Activated CD8-positive, alpha-beta memory T cell treated with anti-CD3 and anti-CD28 coated beads for 4 hours (primary cell): Measurements from ENCODE around the gene PRSS22.

Experiments
- DNase-seq, 2 donors: peaks; one replicate each; pipeline ENCODE4 v3.0.0-alpha.2; 2020; ENCODE audit warnings: low read depth in 2 of 2

PRSS22 gene

DNA sequence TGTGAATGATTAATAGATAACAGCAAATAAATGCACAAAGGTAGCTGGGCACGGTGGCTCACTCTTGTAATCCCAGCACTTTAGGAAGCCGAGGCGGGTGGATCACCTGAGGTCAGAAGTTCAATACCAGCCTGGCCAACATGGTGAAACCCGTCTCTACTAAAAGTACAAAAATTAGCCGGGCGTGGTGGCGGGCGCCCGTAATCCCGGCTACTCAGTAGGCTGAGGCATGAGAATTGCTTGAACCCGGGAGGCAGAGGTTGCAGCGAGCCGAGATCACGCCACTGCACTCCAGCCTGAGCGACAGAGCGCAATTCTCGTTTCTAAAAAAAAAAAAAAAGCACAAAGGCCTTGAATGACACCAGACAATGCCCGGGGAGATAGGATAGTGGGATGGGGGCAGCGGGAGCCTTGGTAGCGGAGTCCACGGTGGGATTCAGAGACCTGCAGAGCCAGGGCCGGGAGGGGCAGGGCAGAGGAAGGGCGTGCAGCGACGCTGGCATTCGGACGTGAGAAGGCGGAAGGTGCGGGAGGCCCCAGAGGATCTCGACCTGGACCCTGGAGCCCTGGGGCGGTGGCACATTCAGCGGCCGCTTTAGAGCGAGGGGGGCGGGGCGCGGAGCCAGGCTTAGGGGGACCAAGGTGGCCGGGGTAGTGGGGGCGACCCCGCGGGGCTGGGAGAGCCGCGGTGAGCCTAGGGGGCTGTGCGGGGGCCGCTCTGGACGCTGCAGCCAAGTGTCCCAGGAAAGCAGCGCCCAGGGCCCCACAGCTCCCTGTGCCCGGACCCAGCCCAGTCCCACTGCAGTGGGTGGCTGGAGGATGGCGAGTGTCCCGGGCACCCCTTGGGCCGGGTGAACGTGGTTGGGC is 24.0 kb upstream of the PRSS22 start:
- DNase-seq = no peak

DNA sequence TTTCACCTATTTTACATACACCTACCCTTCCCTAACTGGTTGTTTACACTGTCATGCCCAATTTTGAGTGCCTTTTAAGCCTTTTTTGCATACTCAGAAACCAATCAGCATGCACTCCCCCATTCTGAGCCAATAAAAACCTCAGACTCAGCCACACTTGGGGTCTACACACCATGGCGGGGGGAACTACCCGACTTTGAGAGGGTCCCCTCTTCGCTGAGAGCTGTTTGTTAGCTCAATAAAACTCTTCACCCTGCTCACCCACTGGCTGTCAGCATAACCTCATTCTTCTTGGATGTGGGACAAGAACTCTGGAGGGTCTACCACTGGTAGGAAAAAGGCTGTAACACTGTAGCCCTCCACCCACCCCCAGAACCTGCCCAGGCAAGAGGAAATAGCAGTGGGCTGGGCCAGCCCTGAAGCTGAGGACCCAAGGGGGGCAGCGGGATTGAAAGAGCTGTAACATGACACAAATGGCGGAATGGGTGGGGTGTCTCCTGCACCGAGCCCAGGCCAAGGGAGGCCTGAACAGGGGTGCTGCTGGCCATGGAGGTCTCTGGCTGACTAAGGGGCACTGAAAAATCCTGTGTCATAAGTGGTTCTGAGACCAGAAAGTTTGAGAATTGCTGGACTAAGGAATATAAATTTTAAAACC is 22.0 kb upstream of the PRSS22 start:
- DNase-seq = no peak

DNA sequence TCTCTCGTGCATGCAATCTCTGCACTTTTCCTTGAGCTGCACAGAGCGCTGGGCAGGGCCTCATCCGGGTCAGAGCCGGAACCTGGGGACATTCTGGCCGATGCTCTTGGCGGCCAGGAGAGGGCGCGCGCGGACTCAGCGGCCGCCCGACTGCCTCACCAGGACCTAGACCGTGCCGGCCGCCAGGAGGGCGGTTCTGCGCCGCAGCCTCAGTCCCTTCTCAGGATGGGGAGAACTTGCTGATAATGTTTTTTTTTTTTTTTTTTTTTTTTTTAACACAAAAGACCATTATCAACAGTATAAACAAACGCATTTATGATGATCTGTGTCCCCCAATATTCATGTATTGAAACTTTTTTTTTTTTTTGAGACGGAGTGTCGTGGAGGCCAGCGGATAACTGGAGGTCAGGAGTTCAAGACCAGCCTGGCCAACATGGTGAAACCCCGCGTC is 17.0 kb upstream of the PRSS22 start:
- DNase-seq = peak in 1 of 2 donors; percentile 28

DNA sequence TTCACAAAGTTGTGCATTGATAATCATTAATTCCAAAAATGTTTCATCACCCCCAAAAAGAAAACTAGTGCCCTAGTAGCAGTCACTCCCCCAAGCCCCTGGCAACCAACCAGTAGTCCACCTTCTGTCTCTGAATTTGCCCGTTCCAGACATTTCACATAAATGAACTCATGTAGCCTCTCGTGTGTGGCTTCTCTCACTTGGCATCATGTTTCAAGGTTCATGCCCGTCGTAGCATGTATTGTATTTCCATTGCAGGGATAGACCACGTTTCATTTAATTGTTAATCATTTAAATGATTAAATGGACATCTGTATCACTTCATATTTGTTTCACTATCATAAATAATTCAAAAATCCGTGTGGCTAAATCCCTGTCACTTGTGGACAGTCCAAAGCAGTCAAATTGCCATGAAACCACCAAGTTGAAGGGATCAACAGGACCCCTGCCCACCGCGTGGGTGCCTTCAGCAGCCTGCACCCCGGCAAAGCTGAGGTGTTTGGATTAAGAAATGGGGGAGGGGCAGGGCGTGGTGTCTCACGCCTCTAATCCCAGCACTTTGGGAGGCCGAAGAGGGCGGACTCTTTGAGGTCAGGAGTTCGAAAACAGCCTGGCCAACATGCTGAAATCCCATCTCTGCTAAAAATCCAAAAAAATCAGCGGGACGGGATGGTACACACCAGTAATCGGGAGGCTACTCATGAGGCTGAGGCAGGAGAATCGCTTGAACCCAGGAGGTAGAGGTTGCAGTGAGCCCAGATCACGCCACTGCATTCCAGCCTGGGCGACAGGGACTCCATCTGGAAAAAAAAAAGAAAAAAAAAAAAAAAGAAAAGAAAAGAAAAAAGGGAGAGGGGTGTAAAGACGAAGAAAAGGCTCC is 16.3 kb upstream of the PRSS22 start:
- DNase-seq = no peak

DNA sequence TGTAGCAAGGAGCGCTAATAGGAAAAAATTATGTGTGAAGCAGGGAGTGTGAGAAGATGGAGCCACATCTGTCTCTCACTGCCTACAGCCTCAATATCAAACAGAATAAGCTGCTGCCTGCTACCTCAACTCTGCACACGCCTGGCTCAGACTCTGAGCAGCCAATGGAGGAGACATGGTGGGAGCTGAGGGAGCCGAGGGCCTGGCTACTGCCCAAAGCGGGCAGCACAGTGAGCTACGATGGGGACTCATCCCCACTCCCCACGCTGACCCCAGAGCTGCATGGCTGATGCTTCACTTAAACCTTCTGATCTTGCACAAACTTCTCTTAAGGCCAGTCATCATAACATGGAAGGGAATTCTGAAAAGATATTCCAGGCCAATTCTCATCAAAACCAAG is 14.0 kb upstream of the PRSS22 start:
- DNase-seq = no peak

DNA sequence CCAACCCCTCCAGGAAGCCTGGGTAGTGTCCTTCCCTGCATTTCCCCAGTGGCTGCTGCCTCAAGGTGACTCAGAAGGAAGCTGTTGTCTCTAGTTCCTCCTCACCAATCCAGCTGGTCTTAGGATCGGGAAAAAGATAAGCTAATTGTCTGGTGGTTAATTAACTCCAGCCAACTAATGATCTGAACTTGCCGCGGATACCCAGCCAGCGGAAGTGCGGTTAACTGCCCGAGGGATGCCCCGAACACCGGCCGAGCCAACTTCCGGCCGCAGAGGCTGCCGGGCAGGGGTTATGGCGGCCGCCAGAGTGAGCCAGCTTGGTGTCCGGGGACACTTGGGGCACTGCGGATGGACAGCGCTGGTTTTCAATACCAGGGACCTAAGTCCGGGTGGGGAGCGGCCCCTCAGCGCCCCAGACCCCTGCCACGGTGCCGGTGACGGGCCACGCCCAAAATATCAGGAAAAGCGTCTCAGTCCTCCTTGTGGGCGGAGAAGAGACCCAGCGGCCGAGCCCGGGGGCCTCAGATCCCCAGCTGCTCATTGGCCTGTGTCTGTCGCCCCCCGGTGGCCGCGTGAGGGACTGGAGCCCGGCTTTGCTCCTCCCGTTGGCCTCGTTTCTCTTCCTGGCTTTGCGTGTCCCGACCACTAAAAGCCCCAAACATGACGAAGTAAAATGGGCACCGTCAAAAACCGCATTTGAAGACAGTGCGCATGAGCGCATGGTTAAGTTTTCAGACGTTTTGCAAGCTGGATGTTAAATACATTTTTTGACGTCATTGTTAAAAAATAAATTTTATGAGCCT is 10.2 kb upstream of the PRSS22 start:
- DNase-seq = peak; percentile 86 to 90

DNA sequence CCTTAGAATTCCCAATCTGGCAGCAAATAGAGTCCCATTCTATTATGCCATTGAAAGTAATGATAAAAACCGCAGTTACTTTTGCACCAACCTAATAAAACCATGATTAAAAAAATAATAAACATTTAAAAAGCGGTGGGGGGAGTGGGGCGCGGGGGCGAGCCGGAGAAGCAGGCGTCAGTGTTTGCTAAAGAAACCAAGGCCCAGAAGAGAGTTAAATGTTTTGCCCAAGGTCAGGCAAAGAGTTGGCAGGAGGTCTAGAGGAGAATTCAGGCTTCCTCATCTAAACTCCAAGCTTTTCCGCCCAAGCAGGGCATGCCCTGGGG is 9.7 kb upstream of the PRSS22 start:
- DNase-seq = no peak

DNA sequence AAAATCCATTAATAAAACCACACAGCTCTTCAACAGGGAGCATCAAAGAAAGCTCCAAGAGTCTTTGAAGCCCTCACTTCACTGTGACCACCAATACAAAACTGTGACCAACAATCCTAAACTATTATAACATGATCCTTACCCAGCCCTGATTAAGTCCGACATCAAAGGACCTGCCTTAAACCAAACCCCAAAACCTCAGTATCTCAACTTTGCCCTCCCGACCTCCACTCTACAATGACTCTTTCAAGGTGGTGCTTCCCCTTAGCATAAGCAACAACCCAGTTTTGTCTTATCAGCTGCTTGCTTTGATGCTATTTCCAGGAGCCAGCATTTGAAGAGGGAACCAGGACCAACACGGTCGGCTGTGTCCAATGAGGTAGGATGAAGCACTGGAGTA is 8.5 kb upstream of the PRSS22 start:
- DNase-seq = no peak

DNA sequence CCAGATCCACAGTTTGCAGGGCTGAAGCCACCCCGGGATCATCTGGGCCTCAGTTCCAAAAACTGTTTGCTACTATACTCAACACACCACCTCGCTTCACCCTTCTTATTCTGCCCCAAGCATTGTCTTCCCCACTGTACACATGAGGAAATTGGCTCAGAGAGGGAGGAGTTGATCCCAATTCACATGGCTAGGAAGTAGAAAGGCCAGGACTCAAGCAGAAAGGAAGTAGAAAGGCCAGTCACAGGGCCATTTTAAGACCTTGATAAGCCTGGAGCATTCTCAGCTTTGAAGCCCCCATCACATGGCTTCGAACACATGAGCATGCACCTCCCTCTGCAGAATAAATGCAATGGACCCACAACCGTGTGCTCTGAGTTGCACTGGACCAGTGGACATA is 7.7 kb upstream of the PRSS22 start:
- no peak for DNase-seq

DNA sequence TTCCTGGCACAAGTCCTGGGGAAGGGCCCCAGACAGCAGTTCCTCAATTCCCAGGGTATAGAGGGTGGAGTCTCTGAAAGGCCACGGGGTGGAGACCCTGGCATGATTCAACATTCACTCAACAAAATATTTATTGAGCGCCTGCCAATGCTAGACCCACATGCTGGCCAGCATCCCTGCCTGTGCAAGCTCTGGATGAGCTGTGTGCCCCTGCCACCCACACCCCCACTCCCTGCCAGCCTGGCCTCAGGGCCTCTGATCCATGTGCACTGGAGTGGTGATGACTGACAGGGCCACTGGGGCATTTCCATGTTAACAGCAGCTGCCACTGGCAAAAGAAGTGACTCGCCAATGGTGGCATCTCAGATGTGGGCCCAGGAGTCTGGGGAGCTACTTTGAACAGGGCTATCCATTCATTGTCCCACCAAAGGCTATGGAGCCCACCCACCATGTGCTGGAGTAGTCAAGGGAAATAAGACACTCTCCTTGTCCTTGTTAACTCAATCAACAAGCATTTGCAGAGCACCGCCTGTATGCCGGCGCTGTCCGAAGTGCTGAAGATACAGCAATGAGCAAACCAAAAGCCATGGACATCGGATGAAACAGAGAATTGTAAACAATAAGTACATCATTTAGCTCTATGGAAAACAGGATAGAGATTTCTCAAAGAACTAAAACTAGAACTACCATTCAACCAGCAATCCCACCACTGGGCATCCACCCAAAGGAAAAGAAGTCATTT is 3.0 kb upstream of the PRSS22 start:
- DNase-seq = no peak

DNA sequence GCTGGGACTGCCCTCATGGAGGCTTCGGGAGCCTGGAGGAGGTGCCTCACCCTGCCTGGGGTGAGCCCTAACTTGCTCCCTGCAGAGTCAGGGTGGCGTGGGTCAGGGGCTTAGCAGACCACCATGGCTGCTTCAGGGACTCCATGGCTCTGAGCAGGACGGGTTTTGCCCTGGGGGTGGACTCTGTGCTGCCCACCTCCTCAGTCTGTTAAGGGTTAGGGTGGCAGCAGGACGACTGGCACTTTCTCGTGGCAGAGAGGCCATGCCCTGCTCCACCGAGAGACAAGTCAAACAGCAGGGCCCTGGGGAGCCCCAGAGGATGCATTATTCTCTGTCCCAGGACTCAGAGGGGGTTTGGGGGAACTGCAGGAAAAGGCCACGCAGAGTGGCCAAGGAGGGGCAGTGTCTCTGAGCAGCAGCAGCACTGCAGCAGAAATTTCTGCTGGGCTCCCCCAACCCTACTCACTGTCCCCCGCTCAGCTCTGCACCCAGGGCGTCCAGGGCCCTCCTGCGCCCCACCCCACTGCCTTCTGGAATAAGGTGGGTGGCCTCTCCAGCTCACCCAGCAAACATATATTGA is 1.8 kb upstream of the PRSS22 start:
- DNase-seq = no peak

DNA sequence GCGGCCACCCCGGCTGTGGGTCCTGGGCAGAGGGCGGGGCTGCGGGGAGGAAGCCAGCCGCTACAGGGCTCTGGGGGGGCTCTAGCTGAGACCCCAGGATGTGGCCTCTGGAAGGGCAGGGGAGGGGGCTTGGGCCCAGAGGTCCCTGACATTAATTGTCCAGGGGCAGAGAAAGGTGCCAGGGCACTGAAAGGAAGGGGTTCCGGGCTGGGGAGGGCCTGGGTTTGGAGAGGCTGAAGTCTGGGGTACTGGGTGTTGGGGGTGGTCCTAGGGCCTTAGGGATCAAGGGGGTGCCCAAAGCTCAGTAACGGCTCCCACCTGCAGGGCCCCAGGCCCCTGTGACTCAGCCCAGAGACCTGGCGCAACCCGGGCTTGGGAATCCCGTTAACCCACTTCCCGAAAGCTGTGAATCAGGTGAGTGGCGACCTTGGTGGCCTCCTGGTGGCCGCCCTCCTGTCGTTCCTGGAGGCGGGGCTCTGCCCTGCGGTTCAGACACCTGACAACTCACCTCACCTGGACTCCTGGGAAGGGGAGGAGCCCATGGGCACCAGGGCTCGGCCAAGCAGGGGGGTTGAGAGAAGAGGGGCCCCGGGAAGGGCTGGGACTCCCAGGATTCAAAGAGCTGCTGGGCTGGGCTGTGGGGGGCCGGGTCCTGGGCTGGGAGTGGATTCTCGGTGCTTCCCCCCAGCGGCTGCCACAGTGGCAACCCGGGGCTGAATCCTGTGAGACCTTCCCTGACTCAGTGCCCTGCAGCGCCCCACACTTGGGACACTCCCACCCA is 465 bp upstream of the PRSS22 start:
- DNase-seq = no peak

DNA sequence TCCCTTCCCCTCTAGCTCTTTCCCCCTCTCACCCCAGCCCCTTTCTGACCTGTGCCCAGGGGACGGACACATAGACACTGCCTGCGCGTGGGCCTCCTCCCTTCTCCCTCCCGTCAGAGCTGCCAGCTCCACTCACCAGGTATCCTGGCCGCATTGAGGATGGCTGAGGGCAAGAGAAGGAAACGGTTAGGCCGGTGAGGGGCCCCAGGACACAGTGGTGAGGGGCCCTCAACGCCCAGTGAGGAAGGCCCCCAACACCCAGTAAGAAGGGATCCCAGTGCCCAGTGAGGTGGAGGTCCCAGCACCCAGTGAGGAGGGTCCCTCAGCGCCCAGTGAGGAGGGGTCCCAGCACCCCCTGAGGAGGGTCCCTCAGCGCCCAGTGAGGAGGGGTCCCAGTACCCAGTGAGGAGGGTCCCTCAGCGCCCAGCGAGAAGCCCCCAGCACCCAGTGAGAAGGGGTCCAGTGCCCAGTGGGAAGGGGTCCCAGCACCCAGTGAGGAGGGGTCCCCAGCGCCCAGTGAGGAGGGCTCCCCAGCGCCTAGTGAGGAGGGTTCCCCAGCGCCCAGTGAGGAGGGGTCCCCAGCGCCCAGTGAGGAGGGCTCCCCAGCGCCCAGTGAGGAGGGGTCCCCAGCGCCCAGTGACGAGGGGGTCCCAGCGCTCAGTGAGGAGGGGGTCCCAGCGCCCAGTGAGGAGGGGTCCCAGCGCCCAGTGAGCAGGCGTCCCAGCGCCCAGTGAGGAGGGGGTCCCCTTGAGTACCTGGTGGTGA is 1.1 kb downstream of the PRSS22 start:
- no peak for DNase-seq

DNA sequence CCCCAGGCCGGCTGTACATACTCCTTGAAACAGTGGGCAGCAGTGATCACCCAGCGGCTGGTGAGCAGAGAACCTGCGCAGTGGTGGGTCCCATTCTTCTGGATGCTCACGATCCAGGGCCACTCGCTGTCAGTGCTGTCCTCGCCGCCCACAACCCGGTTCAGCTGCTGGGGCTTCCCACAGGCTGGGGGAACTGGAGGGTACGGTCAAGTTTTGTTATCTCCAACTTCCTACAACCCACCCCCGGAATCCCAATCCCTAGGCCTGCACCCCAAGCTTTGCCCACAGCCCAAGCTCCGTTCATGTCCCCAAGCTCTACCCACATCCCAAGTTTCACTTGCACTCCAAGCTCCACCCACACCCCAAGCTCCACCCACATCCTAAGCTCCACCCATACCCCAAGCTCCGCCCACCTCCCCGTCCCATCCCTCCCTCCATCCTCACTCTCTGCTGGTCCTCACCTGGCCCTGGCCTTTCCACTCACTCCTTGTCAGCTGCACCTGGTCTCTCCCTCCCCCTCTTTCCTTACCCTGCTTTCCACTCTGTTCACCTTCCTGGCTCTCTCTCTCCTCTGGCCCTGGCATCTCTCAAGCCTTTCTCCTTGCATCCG is 1.8 kb downstream of the PRSS22 start:
- DNase-seq = no peak

DNA sequence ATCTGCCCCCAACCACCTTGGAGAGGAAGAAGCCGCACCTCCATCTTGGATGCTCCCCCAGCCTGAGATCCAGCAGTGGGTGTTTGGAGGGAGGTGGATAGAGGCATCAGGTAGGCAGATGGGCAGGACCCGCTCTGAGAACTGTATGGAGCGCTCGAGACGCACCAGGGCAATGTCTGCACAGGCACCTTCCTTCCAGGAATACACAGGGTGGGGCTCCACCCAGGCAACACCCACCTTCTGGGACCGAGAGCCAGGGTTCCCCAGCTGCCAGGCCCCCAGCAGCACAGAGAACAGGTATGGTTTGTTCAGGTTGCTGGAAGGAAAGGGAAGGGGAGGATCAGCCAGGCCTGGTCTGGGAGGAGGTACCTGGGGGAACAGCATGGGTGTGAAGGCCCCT is 2.4 kb downstream of the PRSS22 start:
- DNase-seq = no peak

DNA sequence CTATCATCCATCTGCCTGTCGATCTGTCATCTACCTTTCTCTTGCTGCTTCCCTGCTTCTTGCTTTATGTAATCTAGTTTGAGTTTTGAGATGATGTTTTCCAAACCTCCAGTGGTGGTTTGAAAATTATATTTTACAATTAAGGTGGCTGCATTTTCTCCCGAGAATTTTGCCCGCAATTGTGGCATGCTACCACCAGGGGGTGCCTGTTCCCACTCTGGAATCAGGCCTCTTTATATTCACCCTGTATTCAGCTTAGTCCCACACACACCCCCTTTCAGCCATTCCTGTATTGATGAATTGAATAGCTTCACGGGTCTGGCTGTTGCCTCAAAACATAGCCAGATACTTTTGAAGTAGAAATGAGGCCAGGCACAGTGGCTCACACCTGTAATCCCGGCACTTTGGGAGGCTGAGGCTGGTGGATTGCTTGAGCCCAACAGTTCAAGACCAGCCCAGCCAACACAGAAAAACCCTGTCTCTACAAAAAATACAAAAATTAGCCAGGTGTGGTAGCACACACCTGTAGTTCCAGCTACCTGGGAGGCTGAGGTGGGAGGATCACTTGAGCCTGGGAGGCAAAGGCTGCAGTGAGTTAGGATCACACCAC is 3.2 kb downstream of the PRSS22 start:
- DNase-seq = no peak

DNA sequence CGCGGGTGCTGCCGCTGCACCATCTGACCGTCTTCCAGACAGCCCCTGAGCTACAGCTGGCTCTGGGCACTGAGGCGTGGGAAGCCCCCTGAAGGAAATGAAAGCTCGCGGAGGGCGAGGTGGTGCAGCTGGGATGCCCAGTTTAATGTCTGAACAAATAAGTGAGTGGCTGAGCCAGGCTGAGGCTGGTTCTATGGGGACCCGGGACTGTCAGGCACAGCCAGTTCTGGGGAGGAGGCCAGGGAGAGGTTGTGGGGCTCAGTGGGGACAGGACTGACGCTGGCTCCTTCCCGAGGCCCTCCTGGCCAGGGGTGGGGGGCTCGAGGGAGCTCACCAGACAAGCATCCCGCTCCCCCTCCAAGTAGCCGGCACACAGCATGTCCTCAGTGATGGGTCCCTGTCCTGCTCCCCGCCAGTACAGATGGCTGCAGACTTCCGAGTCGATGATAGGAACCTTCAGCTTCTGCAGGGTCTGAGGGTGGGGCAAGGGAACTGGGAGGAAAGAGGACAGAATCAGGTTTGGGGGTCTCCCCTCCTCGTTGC is 4.4 kb downstream of the PRSS22 start:
- no peak for DNase-seq
